H1 (cell line): ENCODE data around the gene AMT. TPM values are rescaled to one million over a fixed set of nuclear protein-coding genes. Genes with fewer than 3 reads are reported as not detected.

ENCODE experiments used
- BACH1 ChIP-seq: IDR thresholded peaks from 2 replicates; pipeline ENCODE4 v1.6.1; 2012; ENCODE audit warnings: low read length, improper control_type of control experiment
- BCL11A ChIP-seq, 2 experiments: IDR thresholded peaks; one replicate each; pipeline ENCODE4 v1.6.1; 2011; ENCODE audit warnings: low read depth in 2 of 2, low read length in 2 of 2, mild to moderate bottlenecking in 2 of 2
- CHD2 ChIP-seq: IDR thresholded peaks from 2 replicates; pipeline ENCODE4 v1.6.1; 2012; ENCODE audit warnings: low read length, improper control_type of control experiment
- CREB1 ChIP-seq: IDR thresholded peaks from 2 replicates; pipeline ENCODE4 v1.6.1; 2012; ENCODE audit warnings: inconsistent platforms
- FOSL1 ChIP-seq: IDR thresholded peaks from 2 replicates; pipeline ENCODE4 v1.6.1; 2011; ENCODE audit warnings: mild to moderate bottlenecking, low read depth, low read length, moderate library complexity; ENCODE audit not compliant: insufficient read depth
- GTF2F1 ChIP-seq: IDR thresholded peaks from 2 replicates; pipeline ENCODE4 v1.6.1; 2012; ENCODE audit warnings: low read depth, low read length, improper control_type of control experiment, borderline replicate concordance
- HDAC2 ChIP-seq, 2 experiments: fragments of 300-600 bp in 1 of 2; sonication (generic) in 1 of 2; IDR thresholded peaks; 2 replicates each; pipeline ENCODE4 v1.6.1; 2011 to 2012; ENCODE audit warnings: low read depth in 2 of 2, low read length in 2 of 2, mild to moderate bottlenecking in 2 of 2, moderate library complexity in 2 of 2, borderline replicate concordance in 1 of 2, inconsistent platforms in 1 of 2
- KDM1A ChIP-seq: fragments of 200-600, 300-600 bp; sonication (generic); IDR thresholded peaks from 2 replicates; pipeline ENCODE4 v1.7.1; 2016; ENCODE audit warnings: mild to moderate bottlenecking, low read length, borderline replicate concordance
- NRF1 ChIP-seq: IDR thresholded peaks from 2 replicates; pipeline ENCODE4 v1.6.1; 2011; ENCODE audit warnings: mild to moderate bottlenecking, low read depth, low read length, improper control_type of control experiment
- RNF2 ChIP-seq: fragments of 200-900, 300-1000 bp; sonication (generic); IDR thresholded peaks from 2 replicates; pipeline ENCODE4 v1.7.1; 2016; ENCODE audit warnings: borderline replicate concordance, low read depth, mild to moderate bottlenecking, antibody characterized with exemption, low read length; ENCODE audit not compliant: poor library complexity, severe bottlenecking; ENCODE audit errors: missing control alignments
- ZNF274 ChIP-seq: IDR thresholded peaks from 2 replicates; pipeline ENCODE4 v1.7.0; 2012; ENCODE audit warnings: low read length, borderline replicate concordance; ENCODE audit errors: extremely low read depth
- polyA plus RNA-seq, 7 experiments: library from polyadenylated mRNA; depleted of rRNA in 3 of 7; stranded (reverse) in 5 of 7; unstranded in 2 of 7; fragments of >200 nt in 5 of 7; fragments of 200-250 nt in 2 of 7; gene quantifications; 1 replicate in 5 of 7; 2 replicates in 1 of 7; 4 replicates in 1 of 7; pipeline versions ENCODE4 v1.2.1 to v1.2.3, GENCODE V29; 2011 to 2013; ENCODE audit warnings: missing spikeins in 2 of 7, mixed read lengths in 2 of 7
- total RNA-seq: library from RNA; stranded (reverse); fragmentation: NEBNext Ultra II Directional; extraction: Animal tissue kit (Norgen Biotek cat#: 25700); gene quantifications from 2 replicates; pipeline ENCODE4 v1.2.1, GENCODE V29; 2021
- TF ChIP-seq, protein P1 (sequence below): IDR thresholded peaks from 2 replicates; pipeline ENCODE4 v1.6.1; 2012; ENCODE audit warnings: inconsistent platforms

AMT gene
- total and polyA plus RNA-seq, 2 of the 8 experiments (the other 6 are each of a cell fraction or from before 2014, with no cell fraction given) = 46.5 to 92.4 TPM

DNA sequence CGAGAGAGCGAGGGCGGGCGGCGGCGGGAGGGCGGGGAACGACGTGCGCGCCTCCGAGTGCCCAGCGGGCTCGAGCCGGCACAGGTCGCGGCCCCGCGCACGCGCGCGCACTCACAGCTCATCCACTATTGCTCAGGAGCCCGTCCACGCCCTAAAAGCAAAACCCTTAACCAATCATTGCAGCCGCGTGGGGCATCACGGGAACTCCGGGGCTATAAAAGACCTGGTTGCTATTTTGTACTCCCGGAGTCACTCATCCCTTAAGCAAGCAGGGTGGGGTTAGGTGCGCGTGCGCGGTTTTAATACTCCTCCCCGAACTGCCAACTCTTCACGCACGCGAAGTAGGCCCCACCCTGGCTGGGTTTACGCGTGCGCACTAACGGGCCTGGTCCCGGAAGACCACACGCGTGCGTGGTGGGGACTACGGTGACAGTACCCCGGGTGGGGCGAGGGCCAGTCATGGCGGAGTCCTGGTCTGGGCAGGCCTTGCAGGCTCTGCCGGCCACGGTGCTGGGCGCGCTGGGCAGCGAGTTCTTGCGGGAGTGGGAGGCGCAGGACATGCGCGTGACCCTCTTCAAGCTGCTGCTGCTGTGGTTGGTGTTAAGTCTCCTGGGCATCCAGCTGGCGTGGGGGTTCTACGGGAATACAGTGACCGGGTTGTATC is 10.2 kb downstream of the AMT start, which contains the start of the genes RHOA and TCTA (continued):
- TF ChIP-seq BCL11A (IDR thresholded peaks at IDR 0.05; ENCODE audit: low read depth in 2 of 2, low read length in 2 of 2) (no peak), FOSL1 (no peak), HDAC2 (IDR thresholded peaks at IDR 0.05; ENCODE audit: borderline replicate concordance in 1 of 2, low read depth in 2 of 2, low read length in 2 of 2) (peak; percentile 79 to 81), KDM1A (no peak), BACH1 (peak; percentile 70), NRF1 (peak; percentile 63), GTF2F1 (peak; percentile 81), ZNF274 (no peak), CREB1 (no peak), CHD2 (no peak; the same call in 1 of the 2 replicates), RNF2 (no peak)
- TF ChIP-seq, protein P1, sequence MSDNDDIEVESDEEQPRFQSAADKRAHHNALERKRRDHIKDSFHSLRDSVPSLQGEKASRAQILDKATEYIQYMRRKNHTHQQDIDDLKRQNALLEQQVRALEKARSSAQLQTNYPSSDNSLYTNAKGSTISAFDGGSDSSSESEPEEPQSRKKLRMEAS = 0 out of 2 replicates have a peak, but pooled peaks have one; percentile 15
